Umbilical cord (tissue), 2 donors: ENCODE results near the gene PAPOLA. TPM values are rescaled to one million over a fixed set of nuclear protein-coding genes. Genes with fewer than 3 reads are reported as not detected.

ENCODE experiments used
- DNase-seq: peaks from one replicate; pipeline ENCODE4 v3.0.0-alpha.2; 2015; ENCODE audit warnings: low spot score
- total RNA-seq: library from RNA; depleted of rRNA; stranded (reverse); fragments of >200 nt; gene quantifications from one replicate; pipeline ENCODE4 v1.2.3, GENCODE V29; 2014; ENCODE audit warnings: low replicate concordance; ENCODE audit not compliant: insufficient read depth

Gene PAPOLA
- total RNA-seq, 1 donor from 2014 or later = 105 TPM

- no peak for DNase-seq
These were observed 63.6 kb downstream of the PAPOLA start for GRCh38 chr14:96565811-96566210.

- peak; percentile 60 for DNase-seq
These were observed 65.2 kb downstream of the PAPOLA start for GRCh38 chr14:96567289-96567899.

GRCh38 chr14:96568621-96569020 is 66.4 kb downstream of the PAPOLA start:
- no peak for DNase-seq

GRCh38 chr14:96571311-96571710 is 69.1 kb downstream of the PAPOLA start:
- DNase-seq = no peak

GRCh38 chr14:96573473-96574100 is 71.4 kb downstream of the PAPOLA start:
- peak; percentile 31 for DNase-seq

- DNase-seq = no peak
These were observed 72.0 kb downstream of the PAPOLA start for GRCh38 chr14:96574171-96574632.

GRCh38 chr14:96574633-96575632 is 72.8 kb downstream of the PAPOLA start:
- DNase-seq = peak; percentile 93

- DNase-seq = no peak
These were observed 74.2 kb downstream of the PAPOLA start for GRCh38 chr14:96576359-96576758.

- DNase-seq = no peak
These were observed 74.8 kb downstream of the PAPOLA start for GRCh38 chr14:96576937-96577336.

- DNase-seq = no peak
These were observed 76.4 kb downstream of the PAPOLA start for GRCh38 chr14:96578619-96579018.

- DNase-seq = no peak
These were observed 77.2 kb downstream of the PAPOLA start for GRCh38 chr14:96579358-96579757.

GRCh38 chr14:96579855-96580254 is 77.7 kb downstream of the PAPOLA start:
- DNase-seq = no peak

- no peak for DNase-seq
These were observed 78.4 kb downstream of the PAPOLA start for GRCh38 chr14:96580566-96580965.

- DNase-seq = no peak
These were observed 78.8 kb downstream of the PAPOLA start for GRCh38 chr14:96581026-96581425.

- DNase-seq = no peak
These were observed 79.7 kb downstream of the PAPOLA start for GRCh38 chr14:96581902-96582301.

- DNase-seq = no peak
These were observed 80.3 kb downstream of the PAPOLA start for GRCh38 chr14:96582411-96582961.

GRCh38 chr14:96582995-96583394 is 80.8 kb downstream of the PAPOLA start:
- no peak for DNase-seq

GRCh38 chr14:96583569-96584041 is 81.4 kb downstream of the PAPOLA start:
- no peak for DNase-seq

- DNase-seq = peak; percentile 34
These were observed 82.2 kb downstream of the PAPOLA start for GRCh38 chr14:96584199-96584906.

- no peak for DNase-seq
These were observed 82.9 kb downstream of the PAPOLA start for GRCh38 chr14:96584907-96585671.
